Endothelial cell of umbilical vein (primary cell): ENCODE results near the gene ATP1B3. TPM values are rescaled to one million over a fixed set of nuclear protein-coding genes. Genes with fewer than 3 reads are reported as not detected.
A peak's percentile ranks its signal among the peaks of the same experiment; 100 is the strongest.
"Not testable (repeated sequence)": the region's sequence is repeated elsewhere in the genome, so short reads cannot be mapped to it uniquely, and the experiment has no call there.

ENCODE experiments used
- BruUV-seq: library from RNA; stranded (reverse); fragments of 400-500 nt; replicated peaks from 2 replicates; lab custom pipeline; 2021; lab: Mats Ljungman, UMichigan
- CTCF ChIA-PET: fragments of 300-600, 350-600 bp; sonication (Branson Sonifier 250); formaldehyde crosslinking; loops from one replicate; lab custom pipeline; 2021; ENCODE audit warnings: antibody characterized with exemption, inconsistent platforms; lab: Charles Lee
- POLR2A ChIA-PET: fragments of 300-600, 350-600 bp; sonication (Branson Sonifier 250); formaldehyde crosslinking; loops from one replicate; lab custom pipeline; 2021; ENCODE audit warnings: antibody characterized with exemption, inconsistent platforms; lab: Charles Lee
- DNase-seq: peaks from one replicate; pipeline ENCODE4 v3.0.0-alpha.2; 2011; ENCODE audit warnings: low read depth, low spot score
- FAIRE-seq: peaks from 2 replicates; lab custom pipeline; 2011; peaks lifted over from hg19 to GRCh38; lab: Jason Lieb, UNC
- H2AFZ ChIP-seq: 2 replicates; pipeline ENCODE4 v1.6.0; 2012; ENCODE audit warnings: low read depth, low read length, control low read depth, inconsistent platforms
- H3K27ac ChIP-seq: 2 replicates; pipeline ENCODE4 v1.5.1; 2011; ENCODE audit warnings: low read depth, mild to moderate bottlenecking, control low read depth, low read length, moderate library complexity; ENCODE audit not compliant: insufficient read depth
- H3K27me3 ChIP-seq, 2 experiments: 2 replicates each; pipeline versions ENCODE4 v1.6.0 to v1.6.1; 2011; ENCODE audit warnings: low read length in 2 of 2, mixed read lengths in 1 of 2; ENCODE audit not compliant: control insufficient read depth in 2 of 2, insufficient read depth in 2 of 2
- H3K36me3 ChIP-seq, 2 experiments: 2 replicates in 1 of 2; 3 replicates in 1 of 2; pipeline ENCODE4 v1.5.1; 2011; ENCODE audit warnings: low read length in 2 of 2, mild to moderate bottlenecking in 1 of 2, moderate library complexity in 1 of 2; ENCODE audit not compliant: control insufficient read depth in 2 of 2, insufficient read depth in 2 of 2; ENCODE audit errors: extremely low read depth in 1 of 2
- H3K4me1 ChIP-seq: 3 replicates; pipeline ENCODE4 v1.5.1; 2011; ENCODE audit warnings: mild to moderate bottlenecking, low read length; ENCODE audit not compliant: control insufficient read depth, insufficient read depth; ENCODE audit errors: extremely low read depth
- H3K4me2 ChIP-seq: 2 replicates; pipeline ENCODE4 v1.6.1; 2011; ENCODE audit warnings: low read length, control low read depth, mixed read lengths; ENCODE audit not compliant: insufficient read depth
- H3K4me3 ChIP-seq, 3 experiments: fragments of 200-600 bp in 1 of 3; sonication (generic), shearing (Covaris generic) in 1 of 3; replicated peaks in 1 of 3; 2 replicates each; pipeline ENCODE4 v1.5.1; 2011 to 2016; ENCODE audit warnings: control low read depth in 3 of 3, low read length in 3 of 3, mild to moderate bottlenecking in 2 of 3, inconsistent platforms in 1 of 3, low read depth in 1 of 3, moderate library complexity in 1 of 3; ENCODE audit not compliant: insufficient read depth in 1 of 3
- H3K79me2 ChIP-seq: 2 replicates; pipeline ENCODE4 v1.6.0; 2012; ENCODE audit warnings: low read length, inconsistent platforms; ENCODE audit not compliant: control insufficient read depth, insufficient read depth
- H3K9ac ChIP-seq: replicated peaks from 2 replicates; pipeline ENCODE3; 2011; ENCODE audit warnings: low read length, control low read depth; ENCODE audit not compliant: insufficient read depth; ENCODE audit errors: extremely low read depth
- H3K9me1 ChIP-seq: replicated peaks from 3 replicates; pipeline ENCODE4 v1.6.0; 2011; ENCODE audit warnings: mild to moderate bottlenecking, low read length; ENCODE audit not compliant: control insufficient read depth, insufficient read depth; ENCODE audit errors: extremely low read depth
- H3K9me3 ChIP-seq: replicated peaks from 2 replicates; pipeline ENCODE4 v1.5.1; 2012; ENCODE audit warnings: low read length, inconsistent platforms; ENCODE audit not compliant: control insufficient read depth, insufficient read depth
- H4K20me1 ChIP-seq: replicated peaks from 2 replicates; pipeline ENCODE3; 2011; ENCODE audit warnings: mild to moderate bottlenecking, low read length; ENCODE audit not compliant: control insufficient read depth, insufficient read depth; ENCODE audit errors: extremely low read depth
- GATA2 ChIP-seq: IDR thresholded peaks from 2 replicates; pipeline ENCODE4 v1.7.0; 2011; ENCODE audit warnings: low read depth, mild to moderate bottlenecking, moderate library complexity, mixed read lengths, low read length; ENCODE audit not compliant: insufficient read length, insufficient read depth
- POLR2A ChIP-seq: IDR thresholded peaks from 2 replicates; pipeline ENCODE4 v1.6.1; 2012; ENCODE audit warnings: low read depth, mild to moderate bottlenecking, control low read depth, low read length
- POLR2AphosphoS5 ChIP-seq: IDR thresholded peaks from 2 replicates; pipeline ENCODE4 v1.6.1; 2012; ENCODE audit warnings: low read depth, mild to moderate bottlenecking, control low read depth, low read length, moderate library complexity; ENCODE audit not compliant: insufficient read depth
- dilution Hi-C: fragments of 300-500 bp; cut with MboI; formaldehyde crosslinking; loops from one replicate; pipeline ENCODE4 v1.15.0; 2019; ENCODE audit warnings: low sequenced_read_pairs; ENCODE audit not compliant: extremely low pct_ligation_motif_present
- intact Hi-C: fragments of 100-400 bp; cut with micrococcal nuclease; formaldehyde crosslinking; loops from one replicate; pipeline ENCODE4 v1.10.0; 2022
- polyA plus RNA-seq, 4 experiments: library from polyadenylated mRNA; depleted of rRNA in 3 of 4; stranded (reverse) in 3 of 4; unstranded in 1 of 4; fragments of >200 nt; gene quantifications; 2 replicates each; pipeline versions ENCODE4 v1.2.1 to v1.2.3, GENCODE V29; 2011 to 2012; ENCODE audit warnings: missing spikeins in 1 of 4
- total RNA-seq: library from RNA; stranded (reverse); gene quantifications from 2 replicates; pipeline ENCODE4 v1.2.3, GENCODE V29; 2021
- TF ChIP-seq, protein P1 (sequence below), 2 donors: IDR thresholded peaks; 1 replicate in 1 of 2; 2 replicates in 1 of 2; pipeline ENCODE4 v1.5.1; 2011; ENCODE audit warnings: low read length in 2 of 2, mild to moderate bottlenecking in 2 of 2, moderate library complexity in 2 of 2, control low read depth in 1 of 2, inconsistent platforms in 1 of 2, low read depth in 1 of 2; ENCODE audit not compliant: insufficient read depth in 1 of 2; ENCODE audit errors: extremely low read depth in 1 of 2

The ATP1B3 gene
- total and polyA plus RNA-seq, 2 donors (not counting 3 experiments of a cell fraction or from before 2014, with no cell fraction given), result 227 to 279 TPM

DNA sequence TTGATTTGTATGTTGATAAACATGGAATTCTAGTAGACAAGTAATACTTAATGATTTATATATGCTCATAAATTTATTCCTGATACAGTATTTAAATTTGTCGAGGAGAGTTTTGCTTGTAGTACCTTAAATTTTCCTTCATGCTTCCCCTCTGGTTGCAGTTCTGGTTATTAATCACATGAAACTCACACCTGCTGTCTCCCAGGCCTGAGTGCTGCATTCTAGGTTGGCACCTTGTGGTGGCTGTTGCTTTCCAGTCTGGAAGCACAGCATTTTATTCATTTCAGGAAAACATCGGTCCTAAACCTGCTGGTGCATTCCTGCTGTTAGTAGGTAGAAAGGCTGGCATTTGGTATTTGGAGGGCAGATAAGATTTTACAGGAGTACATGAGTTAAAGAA lies 44.9 kb downstream of the ATP1B3 start:
- no peak for FAIRE-seq
- no peaks in the 10 kb centered on the region for H3K27me3 ChIP-seq
- H3K36me3 ChIP-seq, result peaks cover 4 to 6% of the 10 kb centered on the region in 2 experiments
- no peak for DNase-seq
- H3K4me1 ChIP-seq, result no peaks in the 10 kb centered on the region
- no peaks in the 10 kb centered on the region for H3K9me3 ChIP-seq
- no peaks in the 10 kb centered on the region for H4K20me1 ChIP-seq
- H3K4me3 ChIP-seq, result no peak overlapping the region
- H3K27ac ChIP-seq, result no peak overlapping the region
- no peak overlapping the region for H2AFZ ChIP-seq
- no TSS peak for BruUV-seq
- no peaks in the 10 kb centered on the region for H3K79me2 ChIP-seq
- POLR2A ChIA-PET, result no interaction called here
- intact Hi-C loops (no loop called here), dilution Hi-C loops (no loop called here)
- TF ChIP-seq POLR2AphosphoS5, result no peak
- TF ChIP-seq, protein P1, sequence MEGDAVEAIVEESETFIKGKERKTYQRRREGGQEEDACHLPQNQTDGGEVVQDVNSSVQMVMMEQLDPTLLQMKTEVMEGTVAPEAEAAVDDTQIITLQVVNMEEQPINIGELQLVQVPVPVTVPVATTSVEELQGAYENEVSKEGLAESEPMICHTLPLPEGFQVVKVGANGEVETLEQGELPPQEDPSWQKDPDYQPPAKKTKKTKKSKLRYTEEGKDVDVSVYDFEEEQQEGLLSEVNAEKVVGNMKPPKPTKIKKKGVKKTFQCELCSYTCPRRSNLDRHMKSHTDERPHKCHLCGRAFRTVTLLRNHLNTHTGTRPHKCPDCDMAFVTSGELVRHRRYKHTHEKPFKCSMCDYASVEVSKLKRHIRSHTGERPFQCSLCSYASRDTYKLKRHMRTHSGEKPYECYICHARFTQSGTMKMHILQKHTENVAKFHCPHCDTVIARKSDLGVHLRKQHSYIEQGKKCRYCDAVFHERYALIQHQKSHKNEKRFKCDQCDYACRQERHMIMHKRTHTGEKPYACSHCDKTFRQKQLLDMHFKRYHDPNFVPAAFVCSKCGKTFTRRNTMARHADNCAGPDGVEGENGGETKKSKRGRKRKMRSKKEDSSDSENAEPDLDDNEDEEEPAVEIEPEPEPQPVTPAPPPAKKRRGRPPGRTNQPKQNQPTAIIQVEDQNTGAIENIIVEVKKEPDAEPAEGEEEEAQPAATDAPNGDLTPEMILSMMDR (IDR thresholded peaks at IDR 0.05; ENCODE audit: extremely low read depth in 1 of 2, insufficient read depth in 1 of 2, low read depth in 1 of 2, low read length in 2 of 2), result no peak
- TF ChIP-seq GATA2, result no peak
- no peak for TF ChIP-seq POLR2A
- no peak overlapping the region for H3K4me2 ChIP-seq
- H3K9me1 ChIP-seq, result no peaks in the 10 kb centered on the region
- no peak overlapping the region for H3K9ac ChIP-seq
- CTCF ChIA-PET, result no interaction called here

DNA sequence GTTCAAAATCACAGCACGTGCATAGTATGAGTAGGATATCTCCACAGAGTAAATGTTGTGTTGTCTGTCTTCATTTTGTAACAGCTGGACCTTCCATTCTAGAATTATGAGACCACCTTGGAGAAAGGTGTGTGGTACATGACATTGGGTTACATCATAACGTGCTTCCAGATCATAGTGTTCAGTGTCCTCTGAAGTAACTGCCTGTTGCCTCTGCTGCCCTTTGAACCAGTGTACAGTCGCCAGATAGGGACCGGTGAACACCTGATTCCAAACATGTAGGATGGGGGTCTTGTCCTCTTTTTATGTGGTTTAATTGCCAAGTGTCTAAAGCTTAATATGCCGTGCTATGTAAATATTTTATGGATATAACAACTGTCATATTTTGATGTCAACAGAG lies 49.2 kb downstream of the ATP1B3 start:
- dilution Hi-C loops, result not testable (repeated sequence)

More for the DNA sequence above, 49.2 kb downstream of the ATP1B3 start:
- H3K36me3 ChIP-seq, result peaks cover 3 to 10% of the 10 kb centered on the region in 2 experiments
- H3K79me2 ChIP-seq, H2AFZ ChIP-seq, H3K9ac ChIP-seq, H3K4me2 ChIP-seq, H3K9me1 ChIP-seq, DNase-seq, H3K27me3 ChIP-seq, H3K27ac ChIP-seq, H4K20me1 ChIP-seq, H3K4me1 ChIP-seq, H3K4me3 ChIP-seq, intact Hi-C loops, CTCF ChIA-PET, H3K9me3 ChIP-seq: not testable (repeated sequence)
- POLR2A ChIA-PET, result interaction anchor here (0.7 kb wide), 1 partner anchor 206 kb away, joined by 3 read pairs; no protein-coding TSS in a partner anchor
- peak; percentile 37 for FAIRE-seq
- BruUV-seq, result TSS peak; percentile 92
